ENCODE results near the gene PGAM2.

- no peak for TF ChIP-seq CTCF (conservative IDR thresholded peaks at IDR 0.05; ENCODE audit: low read depth, low read length)
- no peak for TF ChIP-seq BHLHE40 (IDR thresholded peaks at IDR 0.05; ENCODE audit: low read depth, low read length)
- TF ChIP-seq, protein P1, sequence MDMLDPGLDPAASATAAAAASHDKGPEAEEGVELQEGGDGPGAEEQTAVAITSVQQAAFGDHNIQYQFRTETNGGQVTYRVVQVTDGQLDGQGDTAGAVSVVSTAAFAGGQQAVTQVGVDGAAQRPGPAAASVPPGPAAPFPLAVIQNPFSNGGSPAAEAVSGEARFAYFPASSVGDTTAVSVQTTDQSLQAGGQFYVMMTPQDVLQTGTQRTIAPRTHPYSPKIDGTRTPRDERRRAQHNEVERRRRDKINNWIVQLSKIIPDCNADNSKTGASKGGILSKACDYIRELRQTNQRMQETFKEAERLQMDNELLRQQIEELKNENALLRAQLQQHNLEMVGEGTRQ (IDR thresholded peaks at IDR 0.05; ENCODE audit: low read depth, low read length), result no peak
- no peak for TF ChIP-seq RAD21 (IDR thresholded peaks at IDR 0.05; ENCODE audit: low read length)
Observed at GRCh38 chr7:44066111-44066460, 719 bp upstream of the PGAM2 start.
